ENCODE data around the gene PDPK1.
"Not testable (repeated sequence)": the region's sequence is repeated elsewhere in the genome, so short reads cannot be mapped to it uniquely, and the experiment has no call there.

Gene PDPK1

DNA sequence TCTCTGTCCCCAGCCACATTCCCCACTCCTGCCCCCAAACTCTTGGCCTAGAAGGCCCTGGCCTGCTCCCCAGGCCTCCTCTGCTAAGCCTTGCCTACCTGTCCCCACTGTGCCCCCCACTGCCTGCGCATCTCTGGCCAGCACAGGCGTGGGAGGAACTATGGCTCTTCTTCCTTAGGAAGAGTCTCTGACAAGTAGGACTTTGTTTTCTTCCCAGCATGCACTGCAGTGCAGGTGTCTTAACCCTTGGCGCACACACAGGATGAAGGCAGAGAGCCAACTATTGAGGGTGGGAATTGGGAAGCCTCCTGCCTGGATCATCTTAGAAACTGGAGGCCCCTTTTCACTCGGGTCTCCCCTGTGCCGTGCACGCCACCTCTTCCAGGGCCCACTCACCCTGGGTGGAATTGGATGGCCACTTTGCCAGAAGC, 14.0 kb upstream of the PDPK1 start:
- DNase-seq (ENCODE audit: low read depth) = no peak

DNA sequence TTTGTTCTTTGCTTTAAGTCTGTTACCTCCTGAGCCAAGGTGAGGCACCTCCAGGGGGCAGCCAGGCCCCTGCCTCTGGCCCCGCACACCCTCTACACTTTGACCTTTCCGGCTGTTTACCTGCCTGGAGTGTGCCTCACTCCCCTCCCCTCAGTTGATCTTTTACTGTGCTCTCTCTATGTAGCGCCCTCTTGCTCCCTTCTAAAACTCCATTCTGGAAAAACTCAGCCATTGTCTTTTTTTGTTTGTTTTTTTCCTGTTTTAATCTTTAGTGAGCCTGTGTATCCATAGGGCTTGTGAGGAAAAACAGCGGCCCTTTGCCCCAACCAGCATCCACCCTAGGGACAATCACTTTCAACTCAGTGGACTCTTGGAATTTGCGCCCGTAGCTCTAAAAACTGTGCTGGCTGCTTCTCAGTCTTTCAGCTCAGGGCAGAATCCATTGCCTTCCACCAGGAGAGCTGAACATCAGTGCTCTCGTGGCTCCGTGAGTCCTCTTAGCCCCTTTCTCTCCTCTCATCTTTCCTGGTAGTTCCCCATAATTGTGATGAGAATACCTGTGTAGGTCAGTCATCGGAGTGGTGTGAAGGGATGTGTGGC, 13.4 kb upstream of the PDPK1 start:
- DNase-seq (ENCODE audit: low read depth) = no peak

DNA sequence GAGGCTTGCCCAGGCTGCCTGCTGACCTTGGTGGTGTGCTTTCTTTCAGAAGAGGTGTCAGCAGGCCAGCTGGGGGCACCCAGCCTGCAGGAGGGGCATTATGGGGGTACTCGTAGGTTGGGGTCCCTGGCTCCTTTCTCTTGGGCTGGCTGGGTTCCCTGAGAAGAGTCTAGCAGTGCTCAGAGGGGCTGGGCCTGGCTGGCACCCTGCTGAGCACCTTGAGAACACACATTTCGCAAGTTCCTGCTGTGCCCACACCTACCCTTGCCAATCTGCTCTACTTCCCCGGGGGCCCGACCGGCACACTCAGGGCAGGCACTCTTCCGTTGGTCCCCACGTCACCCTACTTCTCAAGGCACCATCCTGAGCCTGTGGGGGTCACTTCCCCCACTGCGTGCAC, 11.7 kb upstream of the PDPK1 start:
- DNase-seq (ENCODE audit: low read depth) = no peak

DNA sequence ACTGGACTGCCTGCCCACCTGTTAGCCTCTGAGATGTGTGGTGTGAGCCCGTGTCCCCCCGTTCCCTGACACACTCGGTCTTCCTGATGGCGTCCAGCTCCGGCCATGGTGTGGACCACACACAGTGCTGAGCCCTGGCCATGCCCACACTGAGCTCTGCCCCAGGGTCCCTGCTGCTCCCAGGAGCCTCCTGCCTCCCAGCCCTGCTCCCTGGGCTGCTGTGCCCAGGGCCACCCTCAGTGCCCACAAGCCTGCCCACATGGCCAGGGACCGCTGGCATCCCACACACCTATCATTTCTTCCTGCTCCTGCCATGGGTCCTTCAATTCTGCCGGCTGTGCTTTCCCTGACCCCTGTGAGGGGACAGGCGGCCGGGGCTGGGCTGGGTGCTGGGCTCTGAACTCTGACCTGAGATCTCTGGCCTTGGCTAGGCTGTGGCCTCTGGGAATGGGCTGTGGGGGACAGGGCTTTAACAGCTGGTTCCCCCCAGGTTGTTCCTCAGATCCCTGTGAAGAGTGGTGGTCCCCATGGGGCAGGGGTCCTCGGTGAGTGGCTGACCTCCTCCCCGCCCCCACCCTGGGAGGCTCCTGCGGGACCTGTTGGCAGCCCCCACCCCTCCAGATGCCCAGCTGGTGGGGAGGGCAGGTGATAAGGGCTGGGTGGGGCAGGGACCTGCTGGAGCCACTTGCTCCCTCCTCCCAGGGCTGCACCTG, 10.6 kb upstream of the PDPK1 start:
- no peak for DNase-seq (ENCODE audit: low read depth)

DNA sequence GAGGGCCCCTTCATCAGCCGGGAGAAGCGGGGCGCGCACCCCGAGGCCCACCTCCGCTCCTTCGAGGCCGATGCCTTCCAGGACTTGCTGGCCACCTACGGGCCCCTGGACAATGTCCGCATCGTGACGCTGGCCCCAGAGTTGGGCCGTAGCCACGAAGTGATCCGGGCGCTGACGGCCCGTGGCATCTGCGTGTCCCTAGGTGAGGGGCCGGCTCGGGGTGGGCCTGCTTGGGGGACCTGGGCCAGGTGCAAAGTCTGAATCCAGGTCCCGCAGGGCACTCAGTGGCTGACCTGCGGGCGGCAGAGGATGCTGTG, 10.1 kb upstream of the PDPK1 start:
- no peak for DNase-seq (ENCODE audit: low read depth)

DNA sequence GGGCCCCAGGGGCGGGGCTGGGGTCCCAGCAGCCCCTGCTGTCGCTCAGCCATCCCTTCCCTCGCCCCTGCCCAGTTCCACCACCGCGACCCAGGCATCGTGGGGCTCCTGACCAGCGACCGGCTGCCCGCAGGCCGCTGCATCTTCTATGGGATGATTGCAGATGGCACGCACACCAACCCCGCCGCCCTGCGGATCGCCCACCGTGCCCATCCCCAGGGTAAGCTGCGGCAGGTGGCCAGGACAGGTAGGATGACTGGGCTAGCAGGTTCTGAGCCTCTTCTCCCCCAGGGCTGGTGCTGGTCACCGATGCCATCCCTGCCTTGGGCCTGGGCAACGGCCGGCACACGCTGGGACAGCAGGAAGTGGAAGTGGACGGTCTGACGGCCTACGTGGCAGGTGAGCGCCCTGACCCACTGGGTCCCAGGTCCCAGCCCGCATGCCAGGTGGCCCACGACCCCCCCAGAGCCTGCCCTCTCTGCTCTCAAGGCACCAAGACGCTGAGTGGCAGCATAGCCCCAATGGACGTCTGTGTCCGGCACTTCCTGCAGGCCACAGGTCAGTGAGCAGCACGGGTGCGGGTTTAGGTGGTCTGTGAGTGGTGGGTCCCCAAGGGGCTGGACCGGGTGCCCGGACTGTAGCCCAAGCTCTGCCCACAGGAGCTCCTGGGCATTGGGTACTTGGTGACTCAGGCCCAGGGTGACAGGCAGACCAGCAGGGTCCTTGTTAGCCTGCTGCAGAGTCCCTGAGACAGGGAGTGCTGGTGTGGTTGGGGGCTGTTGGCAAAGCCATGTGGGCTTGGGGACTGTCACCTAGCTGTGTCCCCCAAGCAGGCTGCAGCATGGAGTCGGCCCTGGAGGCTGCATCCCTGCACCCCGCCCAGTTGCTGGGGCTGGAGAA, 9.4 kb upstream of the PDPK1 start:
- no peak for DNase-seq (ENCODE audit: low read depth)

DNA sequence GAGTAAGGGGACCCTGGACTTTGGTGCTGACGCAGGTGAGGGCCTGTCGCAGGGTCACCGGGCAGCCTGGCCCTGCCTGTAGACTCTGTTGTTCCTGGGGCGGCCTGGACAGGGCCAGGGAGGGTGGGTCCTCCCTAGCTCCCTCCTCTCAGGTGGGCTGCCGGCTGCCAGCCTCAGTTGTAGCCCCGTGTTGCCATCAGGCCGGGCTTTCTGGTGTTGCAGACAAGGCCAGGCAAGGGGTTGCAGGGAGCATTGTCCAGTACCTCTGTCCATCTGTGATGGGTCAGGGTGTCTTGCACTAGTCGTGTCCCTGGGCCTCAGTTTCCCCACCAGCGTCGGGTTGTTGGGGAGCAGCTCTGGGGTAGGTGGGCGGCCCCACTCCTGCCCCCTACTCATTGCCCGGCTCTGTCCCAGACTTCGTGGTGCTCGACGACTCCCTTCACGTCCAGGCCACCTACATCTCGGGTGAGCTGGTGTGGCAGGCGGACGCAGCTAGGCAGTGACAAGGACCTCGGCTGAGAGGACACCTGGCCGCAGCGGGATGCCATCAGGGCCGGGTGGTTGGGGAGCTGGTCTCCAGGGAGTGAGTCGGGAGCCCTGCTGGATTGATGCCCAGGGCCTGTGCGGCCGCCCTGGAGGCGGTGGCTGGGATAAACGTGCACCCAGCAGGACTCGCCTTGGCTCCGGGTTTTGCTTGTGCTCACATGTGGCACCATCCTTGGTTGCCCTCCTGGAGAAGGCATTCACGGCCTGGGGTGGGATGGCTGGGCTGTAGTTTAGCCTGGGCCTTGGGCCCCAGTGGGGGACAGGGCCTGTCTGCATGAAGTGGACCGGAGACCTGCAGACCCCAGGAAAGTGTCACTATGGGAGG, 8.5 kb upstream of the PDPK1 start:
- DNase-seq (ENCODE audit: low read depth) = no peak

DNA sequence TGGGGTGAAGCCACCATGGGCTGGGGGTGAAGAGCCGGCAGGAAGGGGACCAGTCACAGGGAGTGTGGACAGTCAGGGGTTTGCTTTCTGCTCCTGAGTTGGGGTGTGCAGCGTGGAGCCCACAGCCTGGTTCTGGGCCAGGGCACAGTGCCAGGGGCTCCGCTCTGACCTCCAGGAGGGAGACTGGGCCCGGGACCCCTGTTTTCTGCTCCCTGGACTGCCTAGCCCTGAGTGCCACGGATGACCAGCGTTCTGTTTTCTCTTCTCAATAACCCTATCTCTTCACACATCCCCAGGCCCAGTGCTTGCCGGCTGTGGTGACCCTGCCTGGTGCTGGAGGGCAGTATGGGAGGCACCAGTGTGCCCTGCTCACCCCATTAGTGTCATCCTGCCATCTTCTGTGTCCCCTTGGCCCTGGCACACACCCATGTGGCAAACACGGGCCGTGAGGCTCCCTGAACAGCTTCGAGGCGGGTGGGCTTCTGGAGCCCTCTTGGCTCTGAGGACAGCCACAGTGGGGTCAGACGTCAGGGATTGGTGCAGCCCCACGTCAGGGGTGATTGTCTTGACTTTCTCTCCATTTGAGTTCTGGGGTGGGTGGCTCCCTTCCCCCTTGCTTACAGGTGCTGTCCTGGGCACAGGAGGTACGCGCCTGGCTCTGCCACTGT, 7.7 kb upstream of the PDPK1 start:
- no peak for DNase-seq (ENCODE audit: low read depth)

DNA sequence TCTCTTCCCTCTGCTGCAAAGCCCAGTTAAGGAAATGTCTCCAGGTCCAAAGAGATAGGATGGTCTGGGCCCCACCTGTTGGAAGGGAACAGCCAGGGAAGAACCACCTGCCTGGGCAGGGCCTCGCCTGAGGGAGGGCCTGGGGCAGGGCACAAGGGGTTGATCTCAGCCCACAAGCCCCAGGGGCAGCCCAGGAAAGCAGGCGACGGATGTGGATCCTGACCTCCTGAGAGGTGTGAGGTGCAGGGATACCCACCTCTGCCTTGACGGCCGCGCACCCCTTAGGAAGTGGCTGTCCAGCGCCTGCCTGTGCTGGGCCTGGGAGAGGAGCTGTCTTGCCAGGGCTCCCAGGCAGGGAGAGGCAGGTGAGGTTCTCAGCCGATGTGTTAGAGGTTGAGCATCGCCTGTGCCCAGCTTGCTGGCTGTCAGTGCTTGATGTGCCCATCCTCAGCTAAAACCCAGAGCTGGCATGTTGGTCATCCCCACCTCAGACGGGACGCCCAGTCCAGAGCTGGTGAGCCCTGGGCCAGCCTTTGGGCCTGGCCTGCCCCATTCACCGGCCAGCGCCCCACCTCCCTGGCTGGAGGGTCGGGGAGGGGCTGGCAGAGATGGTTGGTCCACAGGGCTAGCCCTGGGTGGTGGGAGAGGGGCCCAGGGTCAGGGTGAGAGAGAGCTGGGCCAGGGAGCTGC, 7.0 kb upstream of the PDPK1 start:
- no peak for DNase-seq (ENCODE audit: low read depth)

DNA sequence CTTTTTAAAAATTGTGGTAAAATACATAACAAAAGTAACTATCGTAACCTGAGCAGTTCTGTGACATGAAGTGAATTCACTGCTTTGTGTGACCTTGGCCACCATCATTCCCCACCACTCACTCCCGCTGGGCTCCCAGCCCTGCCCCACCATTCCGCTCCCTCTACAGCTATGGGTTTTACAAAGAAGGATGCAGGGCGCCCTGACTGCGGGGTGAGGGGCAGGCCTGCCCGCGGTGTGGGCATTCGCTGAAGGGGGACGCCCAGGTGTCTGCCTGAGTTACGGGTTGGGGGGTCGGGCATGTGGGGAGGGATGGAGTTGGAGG, 6.5 kb upstream of the PDPK1 start, which contains the start of gene CEMP1:
TSS of gene CEMP1 (minus strand) at position 38 of the 325 bp plus-strand sequence. CDS start 335 bp downstream, outside the sequence.
- no peak for DNase-seq (ENCODE audit: low read depth)

DNA sequence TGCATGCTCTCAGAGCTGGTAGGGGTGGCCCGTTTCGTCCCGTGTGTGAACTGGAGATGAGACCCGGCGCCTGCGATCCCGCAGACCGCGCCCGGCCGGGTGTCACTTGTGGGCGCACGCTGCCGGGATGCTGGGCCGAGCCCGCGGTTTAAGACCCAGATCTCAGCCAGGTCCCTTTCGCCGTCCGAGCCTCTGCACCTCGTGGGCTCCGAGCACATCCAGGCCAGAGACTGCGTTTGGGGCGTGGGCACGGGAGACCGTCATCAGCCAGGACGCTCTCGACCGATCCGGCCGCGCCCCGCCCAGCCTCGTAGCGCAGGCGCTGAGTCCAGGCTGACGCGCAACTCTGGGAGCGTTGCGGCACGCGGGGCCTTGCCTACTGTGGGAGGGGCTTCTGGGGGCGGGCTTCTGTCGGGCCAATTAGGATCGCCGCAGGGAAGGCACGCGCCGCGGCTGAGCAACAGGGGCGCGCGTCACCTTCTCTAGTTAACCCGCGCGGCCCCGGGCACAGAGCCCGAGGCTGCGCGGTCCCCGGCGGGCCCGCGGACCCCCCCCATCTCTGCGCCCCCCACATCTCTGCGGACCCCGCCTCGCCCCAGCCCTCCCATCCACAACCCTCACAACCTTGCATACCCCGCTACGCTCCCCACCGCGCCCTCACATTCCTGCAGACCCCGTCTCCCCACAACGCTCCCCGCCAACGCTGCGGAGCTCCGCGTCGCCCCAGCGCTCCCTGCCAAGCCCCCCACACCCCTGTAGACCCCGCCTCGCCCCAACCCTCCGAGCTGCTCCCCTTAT, 5.9 kb upstream of the PDPK1 start:
- peak; percentile 97 for DNase-seq (ENCODE audit: low read depth)

DNA sequence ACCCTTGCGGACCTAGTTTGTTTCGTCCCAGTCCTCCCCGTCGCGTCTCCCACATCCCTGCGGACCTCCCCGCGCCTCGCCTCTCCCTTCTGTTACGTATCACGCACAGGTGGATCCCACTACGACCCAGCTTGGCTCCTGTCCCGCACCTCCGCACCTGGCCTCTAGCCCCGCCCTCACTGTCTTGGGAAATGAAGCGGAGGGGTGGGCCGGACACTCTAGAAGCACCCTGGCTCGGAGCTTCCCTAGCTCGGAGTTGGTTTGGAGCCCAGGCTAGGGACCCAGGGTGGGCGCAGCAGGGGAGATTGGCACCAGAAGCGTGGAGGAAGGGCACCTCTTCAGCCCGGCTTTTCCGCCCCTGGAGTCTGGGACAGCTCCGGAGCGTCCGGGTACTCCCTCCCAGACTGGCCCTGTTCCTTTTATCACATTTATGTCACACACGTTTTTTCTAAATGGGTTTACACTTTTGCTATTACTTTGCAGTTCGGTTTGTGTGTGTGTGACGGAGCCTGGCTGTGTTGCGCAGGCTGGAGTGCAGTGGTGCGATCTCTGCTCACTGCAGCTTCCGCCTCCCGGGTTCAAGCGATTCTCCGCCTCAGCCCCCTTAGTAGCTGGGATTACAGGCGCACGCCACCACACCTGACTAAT, 5.2 kb upstream of the PDPK1 start:
- peak; percentile 38 for DNase-seq (ENCODE audit: low read depth)

DNA sequence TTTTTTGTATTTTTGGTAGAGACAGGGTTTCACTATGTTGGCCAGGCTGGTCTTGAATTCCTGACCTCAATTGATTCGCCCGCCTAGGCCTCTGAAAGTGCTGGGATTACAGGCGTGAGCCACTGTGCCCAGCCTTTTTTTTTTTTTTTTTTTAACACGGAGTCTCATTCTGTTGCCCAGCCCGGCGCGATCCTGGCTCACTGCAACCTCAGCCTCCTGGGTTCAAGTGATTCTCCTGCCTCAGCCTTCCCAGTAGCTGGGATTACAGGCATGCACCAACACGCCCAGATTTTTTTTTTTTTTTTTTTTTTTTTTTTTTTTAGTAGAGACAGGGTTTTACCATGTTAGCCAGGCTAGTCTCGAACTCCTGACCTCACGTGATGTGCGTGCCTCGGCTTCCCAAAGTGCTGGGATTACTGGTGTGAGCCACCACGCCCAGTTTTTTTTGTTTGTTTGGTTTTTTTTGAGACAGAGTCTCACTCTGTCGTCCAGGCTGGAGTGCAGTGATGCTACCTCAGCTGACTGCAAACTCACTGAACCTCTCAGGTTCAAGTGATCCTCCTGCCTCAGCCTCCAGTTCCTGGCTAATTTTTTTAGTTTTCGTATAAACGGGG, 4.6 kb upstream of the PDPK1 start:
- not testable (repeated sequence) for DNase-seq (ENCODE audit: low read depth)

DNA sequence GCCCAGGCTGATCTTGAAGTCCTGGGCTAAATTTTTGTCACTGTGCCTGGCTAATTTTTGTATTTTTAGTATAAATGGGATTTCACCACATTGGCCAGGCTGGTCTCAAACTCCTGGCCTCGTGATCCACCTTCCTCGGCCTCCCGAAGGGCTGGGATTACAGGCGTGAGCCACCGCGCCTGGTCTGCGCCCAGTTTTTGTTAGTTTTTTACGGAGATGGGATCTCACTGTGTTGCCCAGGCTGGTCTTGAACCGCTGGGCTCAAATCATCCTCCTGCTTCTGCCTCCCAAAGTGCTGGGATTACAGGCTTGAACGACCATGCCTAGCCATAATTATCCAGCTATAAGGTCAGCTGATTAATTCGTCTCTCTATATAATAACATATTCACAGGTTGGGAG, 3.9 kb upstream of the PDPK1 start:
- no peak for DNase-seq (ENCODE audit: low read depth)

DNA sequence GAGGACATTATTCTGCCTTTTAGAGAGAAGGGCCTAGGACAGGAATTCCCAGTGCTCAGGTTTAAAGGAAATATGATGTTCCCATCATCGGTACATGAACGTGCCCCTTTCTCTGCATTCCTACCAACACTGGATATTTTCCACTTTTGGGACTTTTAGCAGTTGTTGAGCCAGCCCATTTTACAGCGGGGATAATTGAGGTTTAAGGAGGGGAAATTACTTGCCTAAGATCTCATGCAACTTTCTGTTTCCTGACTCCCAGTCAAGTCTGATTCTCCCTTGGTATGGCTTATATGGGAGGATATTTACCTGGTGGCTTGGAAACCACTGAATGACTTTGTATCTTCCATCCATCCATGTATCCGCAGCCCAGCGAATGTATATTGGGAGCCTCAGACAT, 3.5 kb upstream of the PDPK1 start:
- DNase-seq (ENCODE audit: low read depth) = not testable (repeated sequence)

DNA sequence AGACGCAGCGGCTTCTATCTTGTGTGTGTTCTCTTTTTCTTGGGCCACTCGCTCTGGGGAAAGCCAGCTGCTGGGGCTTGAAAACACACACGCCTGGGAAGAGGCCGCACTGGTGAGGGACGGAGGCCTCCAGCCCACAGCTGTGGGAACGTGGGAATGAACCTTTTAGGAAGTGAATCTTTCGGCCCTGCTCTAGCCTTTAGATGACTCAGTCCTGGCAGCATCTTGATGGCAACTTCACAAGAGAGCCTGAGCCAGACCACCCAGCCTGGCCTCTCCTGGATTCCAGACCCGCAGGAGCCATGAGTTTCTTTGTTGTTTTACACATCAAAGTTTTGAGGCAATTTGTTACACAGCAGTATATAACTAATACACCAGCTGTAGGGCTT, 2.2 kb upstream of the PDPK1 start:
- DNase-seq (ENCODE audit: low read depth) = no peak

DNA sequence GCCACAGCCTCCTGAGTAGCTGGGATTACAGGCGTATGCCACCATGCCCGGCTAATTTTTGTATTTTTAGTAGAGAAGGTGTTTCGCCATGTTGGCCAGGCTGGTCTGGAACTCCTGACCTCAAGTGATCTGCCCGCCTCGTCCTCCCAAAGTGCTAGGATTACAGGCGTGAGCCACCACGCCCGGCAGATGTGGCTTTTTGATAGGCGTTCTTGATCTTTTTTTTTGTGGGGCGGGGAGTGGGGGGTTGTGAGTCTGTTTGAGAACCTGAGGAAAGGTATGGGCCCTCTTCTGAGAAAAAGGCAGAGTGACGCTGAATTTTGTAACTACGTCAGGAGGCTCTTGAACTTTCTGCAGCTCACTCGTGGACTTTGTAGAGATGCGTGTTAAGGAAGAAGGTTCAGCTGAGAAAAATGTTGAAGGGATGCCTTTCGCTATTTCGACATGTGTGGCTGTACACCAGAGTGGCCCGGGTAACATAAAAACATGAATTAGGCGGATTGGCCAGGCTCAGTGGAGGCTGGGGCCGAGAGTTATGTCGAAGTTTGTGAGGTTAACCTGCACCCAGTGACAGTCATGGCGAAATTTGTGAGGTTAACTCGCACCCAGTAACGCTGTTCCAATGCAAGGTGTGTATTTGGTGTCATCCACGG, 1.5 kb downstream of the PDPK1 start:
- not testable (repeated sequence) for DNase-seq (ENCODE audit: low read depth)

DNA sequence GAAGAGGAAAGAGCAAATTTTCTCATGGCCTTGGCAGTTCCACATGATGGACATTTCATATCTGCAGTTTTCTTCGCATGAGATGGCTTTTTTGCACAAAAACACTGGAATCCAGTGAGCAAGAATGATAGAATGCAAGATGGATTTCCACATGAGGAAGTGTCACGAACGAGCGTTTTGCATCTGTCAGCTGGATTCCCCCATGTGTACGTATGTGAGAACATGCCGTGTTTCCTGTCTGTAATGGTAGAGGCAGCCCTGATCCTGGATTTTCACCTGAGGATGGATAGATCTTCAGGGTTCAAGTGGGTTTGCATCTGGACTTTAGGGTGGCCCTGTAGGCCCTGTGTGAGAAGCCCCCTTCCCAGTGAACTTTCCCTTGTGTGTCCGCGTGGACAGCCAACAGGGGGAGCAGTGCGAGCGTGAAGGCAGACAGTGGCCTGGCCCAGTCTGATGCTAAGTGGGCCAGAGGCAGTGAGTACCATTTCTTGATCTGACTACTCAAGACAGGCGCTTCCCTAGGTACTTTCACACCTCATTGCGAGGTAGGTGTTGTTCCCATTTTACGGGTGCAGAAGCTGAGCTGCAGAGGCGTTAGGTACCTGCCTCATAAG, 2.1 kb downstream of the PDPK1 start:
- peak; percentile 34 for DNase-seq (ENCODE audit: low read depth)
